Upper lobe of left lung (tissue), 4 donors: ENCODE measurements around the gene PSG1.
A peak's percentile ranks its signal among the peaks of the same experiment; 100 is the strongest.

Experiments used
- POLR2AphosphoS5 ChIP-seq, 2 donors: sonication (generic); formaldehyde crosslinking; IDR thresholded peaks; one replicate each; pipeline ENCODE4 v1.5.1; 2017; ENCODE audit warnings: antibody characterized with exemption in 2 of 2
- TF ChIP-seq, protein P1 (sequence below), 6 experiments: fragments of 450-650 bp in 4 of 6; fragments of 200-600 bp in 2 of 6; sonication (generic) in 2 of 6; IDR thresholded peaks; one replicate each; pipeline ENCODE4 v1.5.1; 2016 to 2019; ENCODE audit warnings: antibody characterized with exemption in 6 of 6

DNA sequence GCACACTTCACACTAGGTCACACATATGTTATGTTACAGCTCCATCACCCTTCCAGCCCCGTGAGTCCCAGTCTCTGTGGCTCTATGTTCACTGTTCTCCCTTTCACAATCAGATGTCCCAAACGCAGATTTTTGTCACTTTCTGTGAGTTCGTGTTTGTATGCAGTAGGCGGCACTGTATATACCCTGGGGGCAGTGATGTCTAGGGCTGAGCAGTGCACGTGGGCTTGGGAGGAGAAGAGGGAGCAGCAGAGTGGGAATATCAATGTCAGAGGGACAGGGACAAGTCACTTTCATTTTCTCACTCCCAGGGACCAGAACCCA is 22.0 kb downstream of the PSG1 start:
- TF ChIP-seq POLR2AphosphoS5 (IDR thresholded peaks at IDR 0.05) = no peak
- TF ChIP-seq, protein P1, sequence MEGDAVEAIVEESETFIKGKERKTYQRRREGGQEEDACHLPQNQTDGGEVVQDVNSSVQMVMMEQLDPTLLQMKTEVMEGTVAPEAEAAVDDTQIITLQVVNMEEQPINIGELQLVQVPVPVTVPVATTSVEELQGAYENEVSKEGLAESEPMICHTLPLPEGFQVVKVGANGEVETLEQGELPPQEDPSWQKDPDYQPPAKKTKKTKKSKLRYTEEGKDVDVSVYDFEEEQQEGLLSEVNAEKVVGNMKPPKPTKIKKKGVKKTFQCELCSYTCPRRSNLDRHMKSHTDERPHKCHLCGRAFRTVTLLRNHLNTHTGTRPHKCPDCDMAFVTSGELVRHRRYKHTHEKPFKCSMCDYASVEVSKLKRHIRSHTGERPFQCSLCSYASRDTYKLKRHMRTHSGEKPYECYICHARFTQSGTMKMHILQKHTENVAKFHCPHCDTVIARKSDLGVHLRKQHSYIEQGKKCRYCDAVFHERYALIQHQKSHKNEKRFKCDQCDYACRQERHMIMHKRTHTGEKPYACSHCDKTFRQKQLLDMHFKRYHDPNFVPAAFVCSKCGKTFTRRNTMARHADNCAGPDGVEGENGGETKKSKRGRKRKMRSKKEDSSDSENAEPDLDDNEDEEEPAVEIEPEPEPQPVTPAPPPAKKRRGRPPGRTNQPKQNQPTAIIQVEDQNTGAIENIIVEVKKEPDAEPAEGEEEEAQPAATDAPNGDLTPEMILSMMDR (IDR thresholded peaks at IDR 0.05) = peak in 1 of 6 experiments; percentile 42
